Lower leg skin (tissue), 3 donors: ENCODE measurements around the gene OTULINL.

Experiments used
- CTCF ChIP-seq, 3 donors: fragments of 450-650 bp; IDR thresholded peaks; one replicate each; pipeline ENCODE4 v1.5.1; 2016; ENCODE audit warnings: antibody characterized with exemption in 3 of 3, mild to moderate bottlenecking in 3 of 3, moderate library complexity in 2 of 3
- POLR2A ChIP-seq, 2 donors: fragments of 450-650 bp; IDR thresholded peaks; one replicate each; pipeline ENCODE4 v1.6.1; 2016 to 2017; ENCODE audit warnings: antibody characterized with exemption in 2 of 2, mild to moderate bottlenecking in 1 of 2, moderate library complexity in 1 of 2

- TF ChIP-seq CTCF (IDR thresholded peaks at IDR 0.05), result no peak
- TF ChIP-seq POLR2A (IDR thresholded peaks at IDR 0.05), result no peak
Observed at GRCh38 chr5:14532180-14532579, 49.4 kb upstream of the OTULINL start.
